ENCODE measurements around the gene PARD6B. TPM values are rescaled to one million over a fixed set of nuclear protein-coding genes. Genes with fewer than 3 reads are reported as not detected.
"Not testable (repeated sequence)": the region's sequence is repeated elsewhere in the genome, so short reads cannot be mapped to it uniquely, and the experiment has no call there.

The PARD6B gene
- polyA plus RNA-seq, 1 donor: 10.9 TPM

DNA sequence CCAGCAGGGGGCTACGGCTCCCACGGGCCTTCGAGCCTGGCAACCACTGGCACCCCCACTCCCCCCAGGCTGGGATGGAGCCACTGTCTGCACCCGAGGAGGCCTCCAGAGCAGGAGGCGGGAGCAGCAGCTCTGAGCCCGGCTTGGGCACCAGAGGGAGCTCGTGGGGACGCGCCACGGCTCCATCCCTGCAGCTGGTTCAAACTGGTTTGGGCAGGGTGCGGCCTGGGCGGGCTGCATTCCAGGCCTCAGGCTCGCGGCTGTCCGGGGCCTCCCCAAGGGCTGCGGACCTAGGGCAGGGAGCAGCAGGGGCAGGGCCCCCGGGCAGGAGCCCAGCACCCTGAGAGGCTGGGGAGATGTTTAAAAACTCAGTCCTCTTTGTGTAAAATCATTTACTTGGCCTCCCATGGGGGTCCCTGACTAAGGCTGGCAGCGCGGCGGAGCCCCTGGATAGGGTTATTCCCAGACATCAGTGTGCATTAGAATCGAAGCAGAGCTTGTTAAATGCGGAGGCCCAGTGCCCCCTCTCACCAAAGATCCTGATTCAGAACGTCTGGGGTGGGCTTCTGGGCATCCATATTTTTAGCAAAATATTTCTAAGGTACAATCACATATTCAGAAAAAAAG, 59.4 kb downstream of the PARD6B start:
- Histone ChIP-seq H3K9me3 (ENCODE audit: control insufficient read depth, low read depth, low read length) (no peaks in the 10 kb centered on the region), H3K27ac (ENCODE audit: low read length) (peak overlapping the region; percentile 97), H3K4me1 (ENCODE audit: control insufficient read depth, insufficient read depth, low read length) (peaks cover 28% of the 10 kb centered on the region), H3K4me3 (ENCODE audit: low read length) (no peak overlapping the region), H3K27me3 (ENCODE audit: control insufficient read depth, insufficient read depth, low read length) (no peaks in the 10 kb centered on the region), H3K36me3 (ENCODE audit: control insufficient read depth, insufficient read depth, low read length) (no peaks in the 10 kb centered on the region)
- peak; percentile 96 to 97 for DNase-seq
- WGBS (ENCODE audit: insufficient coverage, low lambda C conversion rate): no CpG with 5 or more reads among the region's 23 CpGs

DNA sequence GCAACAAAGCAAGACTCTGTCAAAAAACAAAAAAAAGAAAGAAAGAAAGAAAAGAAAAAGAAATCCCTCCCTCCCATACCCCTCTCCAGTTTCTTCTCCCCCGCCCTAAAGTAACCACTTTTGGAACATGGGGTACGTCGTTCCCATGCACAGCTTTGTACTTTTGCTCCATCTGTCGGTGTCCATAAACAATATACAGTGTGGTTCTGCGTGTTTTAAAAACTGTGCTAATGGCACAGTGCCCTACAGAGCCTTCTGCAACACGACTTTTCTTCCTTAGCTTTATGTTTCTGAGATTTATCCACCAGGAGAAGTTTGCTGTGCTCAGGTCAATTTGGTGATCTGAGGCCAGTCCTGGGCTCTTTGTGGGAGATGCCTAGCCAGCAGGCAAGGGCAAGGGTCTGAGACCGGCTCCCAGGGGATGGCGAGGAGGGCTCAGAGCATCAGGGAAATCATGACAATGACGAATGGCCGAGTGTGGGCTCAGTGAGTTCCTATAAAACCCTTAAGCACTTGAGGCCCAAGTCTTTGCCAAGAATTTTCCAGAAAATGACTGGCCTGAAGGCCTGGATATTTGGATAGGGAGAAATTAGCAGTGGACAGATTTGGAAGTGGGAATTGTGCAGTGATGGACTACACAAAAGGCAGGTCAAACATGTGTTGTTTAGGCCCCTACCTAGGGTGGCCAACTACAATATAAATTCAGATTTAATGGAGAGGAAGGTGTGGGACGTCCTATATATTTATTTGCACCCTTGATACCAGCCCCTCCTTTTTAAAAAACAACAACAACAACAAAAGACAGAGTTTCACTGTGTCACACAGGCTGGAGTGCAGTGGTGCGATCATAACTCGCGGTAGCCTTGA, 61.6 kb downstream of the PARD6B start:
- Histone ChIP-seq H3K27ac (ENCODE audit: low read length) (no peak overlapping the region), H3K4me1 (ENCODE audit: control insufficient read depth, insufficient read depth, low read length) (peaks cover 28% of the 10 kb centered on the region), H3K27me3 (ENCODE audit: control insufficient read depth, insufficient read depth, low read length) (no peaks in the 10 kb centered on the region), H3K4me3 (ENCODE audit: low read length) (no peak overlapping the region), H3K9me3 (ENCODE audit: control insufficient read depth, low read depth, low read length) (no peaks in the 10 kb centered on the region), H3K36me3 (ENCODE audit: control insufficient read depth, insufficient read depth, low read length) (no peaks in the 10 kb centered on the region)
- WGBS (ENCODE audit: insufficient coverage, low lambda C conversion rate): 90% methylated on average over 2 of the region's 14 CpGs
- no peak for DNase-seq

DNA sequence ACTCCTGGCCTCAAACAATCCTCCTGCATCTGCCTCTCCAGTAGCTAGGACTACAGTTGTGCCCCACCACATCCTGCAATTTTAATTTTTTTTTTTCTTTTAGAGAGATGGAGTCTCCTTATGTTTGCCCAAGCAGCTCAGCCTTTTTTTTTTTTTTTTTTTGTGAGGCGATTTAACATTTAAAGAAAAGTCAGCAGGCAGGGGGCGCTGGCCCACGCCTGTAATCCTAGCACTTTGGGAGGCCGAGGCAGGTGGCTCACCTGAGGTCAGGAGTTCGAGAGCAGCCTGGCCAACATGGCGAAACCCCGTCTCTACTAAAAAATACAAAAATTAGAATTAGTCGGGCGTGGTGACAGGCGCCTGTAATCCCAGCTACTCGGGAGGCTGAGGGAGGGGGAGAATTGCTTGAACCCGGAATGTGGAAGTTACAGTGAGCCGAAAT, 62.2 kb downstream of the PARD6B start:
- 87% methylated on average over 3 of the region's 13 CpGs for WGBS (ENCODE audit: insufficient coverage, low lambda C conversion rate)

DNA sequence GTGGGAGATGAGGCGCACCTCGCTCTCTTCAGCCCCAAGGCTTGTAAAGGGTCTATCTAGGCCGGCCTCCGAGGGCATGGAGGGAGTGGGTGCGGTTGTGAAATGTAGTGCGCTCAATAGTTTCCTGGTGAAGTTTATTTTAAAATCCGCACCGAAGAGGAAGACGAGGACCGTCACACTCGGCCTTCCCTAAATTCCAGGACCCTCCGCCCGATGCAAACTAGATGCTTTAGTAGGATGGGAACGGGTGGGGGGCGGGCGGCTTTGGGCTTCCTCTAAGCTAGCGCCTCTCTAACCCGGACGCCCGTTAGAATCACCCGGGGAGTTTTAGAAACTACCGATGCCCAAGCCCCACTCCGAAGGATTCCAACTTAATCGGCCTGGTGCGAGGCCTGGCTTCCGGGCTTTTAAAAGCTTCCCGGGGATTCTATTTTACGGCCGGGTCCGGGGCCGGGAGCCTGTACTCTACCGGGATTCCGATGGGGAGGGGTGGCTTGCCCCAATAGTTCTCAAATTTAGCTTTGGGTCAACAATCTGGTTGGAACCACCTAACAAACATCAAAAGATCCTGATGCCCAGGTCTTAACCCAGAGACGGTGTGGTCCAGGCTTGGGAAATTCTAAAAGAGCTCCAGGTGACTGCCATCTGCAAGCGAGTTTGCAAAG, 62.9 kb downstream of the PARD6B start:
- Histone ChIP-seq H3K36me3 (ENCODE audit: control insufficient read depth, insufficient read depth, low read length) (no peaks in the 10 kb centered on the region), H3K4me1 (ENCODE audit: control insufficient read depth, insufficient read depth, low read length) (peaks cover 18% of the 10 kb centered on the region), H3K27ac (ENCODE audit: low read length) (no peak overlapping the region), H3K27me3 (ENCODE audit: control insufficient read depth, insufficient read depth, low read length) (no peaks in the 10 kb centered on the region), H3K9me3 (ENCODE audit: control insufficient read depth, low read depth, low read length) (no peaks in the 10 kb centered on the region), H3K4me3 (ENCODE audit: low read length) (peak overlapping the region; percentile 1)
- DNase-seq: peak in 1 of 2 donors; percentile 12
- WGBS (ENCODE audit: insufficient coverage, low lambda C conversion rate): no CpG with 5 or more reads among the region's 35 CpGs

More for the DNA sequence above, 62.2 kb downstream of the PARD6B start:
- H3K4me1 ChIP-seq (ENCODE audit: control insufficient read depth, insufficient read depth, low read length): peaks cover 22% of the 10 kb centered on the region
- not testable (repeated sequence) for H3K36me3 ChIP-seq (ENCODE audit: control insufficient read depth, insufficient read depth, low read length); H3K4me3 ChIP-seq (ENCODE audit: low read length); H3K27me3 ChIP-seq (ENCODE audit: control insufficient read depth, insufficient read depth, low read length); DNase-seq; H3K9me3 ChIP-seq (ENCODE audit: control insufficient read depth, low read depth, low read length); H3K27ac ChIP-seq (ENCODE audit: low read length)

DNA sequence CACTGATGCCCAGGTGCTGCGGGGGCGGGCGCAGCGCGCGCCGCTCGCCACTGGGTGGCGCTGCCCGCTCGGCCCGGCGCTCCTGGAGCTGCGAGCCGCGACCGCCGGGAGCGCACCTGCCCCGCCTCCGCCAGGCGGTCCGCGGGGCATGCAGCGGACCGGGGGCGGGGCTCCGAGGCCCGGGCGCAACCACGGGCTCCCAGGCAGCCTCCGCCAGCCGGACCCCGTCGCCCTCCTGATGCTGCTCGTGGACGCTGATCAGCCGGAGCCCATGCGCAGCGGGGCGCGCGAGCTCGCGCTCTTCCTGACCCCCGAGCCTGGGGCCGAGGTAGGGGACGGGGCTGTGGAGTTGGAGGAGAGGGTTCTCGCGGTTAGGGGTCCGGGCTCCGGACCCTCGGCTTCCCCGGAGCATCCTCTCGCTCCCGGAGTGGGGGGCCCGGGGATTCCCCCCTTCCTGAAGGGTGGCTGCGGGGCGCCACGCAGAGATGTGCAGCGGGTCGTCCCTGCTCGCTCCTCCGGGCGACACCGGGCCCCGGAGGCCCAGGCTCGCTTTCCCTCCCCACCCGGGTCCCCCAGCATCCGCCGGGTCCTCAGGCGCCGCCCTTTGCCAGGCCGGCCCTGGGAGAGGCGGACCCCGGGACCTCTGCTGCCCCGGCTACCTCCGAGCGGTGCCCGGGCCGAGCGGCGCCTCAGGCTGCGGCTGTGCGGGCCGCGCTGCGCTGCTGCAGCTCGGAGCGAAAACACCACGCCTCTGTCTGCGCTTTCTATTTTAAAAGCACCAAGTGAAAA, 63.7 kb downstream of the PARD6B start, which contains the start of gene BCAS4:
Gene BCAS4 (plus strand): TSS at position 216 of the 789 bp plus-strand sequence. CDS start 23 bp downstream, at position 239.
- WGBS (ENCODE audit: insufficient coverage, low lambda C conversion rate): no CpG with 5 or more reads among the region's 92 CpGs
- Histone ChIP-seq H3K4me3 (ENCODE audit: low read length) (peak within 1 kb of the TSS; percentile 83), H3K9me3 (ENCODE audit: control insufficient read depth, low read depth, low read length) (no peaks in the 10 kb centered on the region)

DNA sequence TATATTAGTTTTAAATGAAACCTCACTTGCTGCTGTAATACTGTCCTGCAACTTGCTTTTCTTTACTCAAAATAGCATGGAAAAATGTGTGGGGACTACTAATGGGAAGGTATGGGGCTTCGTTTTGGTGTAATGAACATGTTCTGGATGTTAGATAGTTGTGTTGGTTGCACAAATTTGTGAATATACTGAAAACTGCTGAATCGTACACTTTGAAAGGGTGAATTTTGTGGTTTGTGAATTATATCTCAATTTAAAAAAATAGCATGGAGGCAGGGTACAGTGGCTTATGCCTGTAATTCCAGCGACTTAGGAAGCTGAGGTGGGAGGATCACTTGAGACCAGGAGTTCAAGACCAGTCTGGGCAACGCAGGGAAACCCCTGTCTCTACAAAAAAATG, 65.8 kb downstream of the PARD6B start:
- no peaks in the 10 kb centered on the region for H3K27me3 ChIP-seq (ENCODE audit: control insufficient read depth, insufficient read depth, low read length)
- no peaks in the 10 kb centered on the region for H3K9me3 ChIP-seq (ENCODE audit: control insufficient read depth, low read depth, low read length)
- H3K4me3 ChIP-seq (ENCODE audit: low read length): no peak overlapping the region
- no peaks in the 10 kb centered on the region for H3K4me1 ChIP-seq (ENCODE audit: control insufficient read depth, insufficient read depth, low read length)
- no peaks in the 10 kb centered on the region for H3K36me3 ChIP-seq (ENCODE audit: control insufficient read depth, insufficient read depth, low read length)
- H3K27ac ChIP-seq (ENCODE audit: low read length): no peak overlapping the region
- 80% methylated on average over 1 of the region's 4 CpGs for WGBS (ENCODE audit: insufficient coverage, low lambda C conversion rate)
- DNase-seq: no peak

More for the DNA sequence above, 63.7 kb downstream of the PARD6B start, which contains the start of gene BCAS4:
- Histone ChIP-seq H3K27me3 (ENCODE audit: control insufficient read depth, insufficient read depth, low read length) (no peaks in the 10 kb centered on the region), H3K36me3 (ENCODE audit: control insufficient read depth, insufficient read depth, low read length) (no peaks in the 10 kb centered on the region), H3K27ac (ENCODE audit: low read length) (peak within 1 kb of the TSS; percentile 47), H3K4me1 (ENCODE audit: control insufficient read depth, insufficient read depth, low read length) (peaks cover 15% of the 10 kb centered on the region)
- peak; percentile 82 to 88 for DNase-seq

DNA sequence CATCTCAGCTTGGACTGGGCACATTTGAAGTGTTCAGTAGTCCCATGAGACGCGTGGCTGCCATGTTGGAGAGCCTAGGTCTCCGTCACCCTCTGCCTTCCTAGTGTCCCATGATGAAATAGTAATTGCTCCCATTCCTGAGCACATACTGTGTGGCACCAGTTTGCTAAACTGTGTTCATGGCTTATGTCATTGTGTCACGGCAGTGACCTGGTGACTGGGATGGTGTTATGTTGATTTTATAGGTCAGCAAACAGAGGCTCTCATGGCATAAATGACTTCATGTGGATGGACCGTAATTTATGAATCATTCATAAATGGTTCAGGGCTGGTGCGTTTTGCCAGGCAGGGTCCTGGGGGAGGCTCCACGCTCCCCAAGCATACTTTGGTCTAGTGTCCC, 67.3 kb downstream of the PARD6B start:
- H3K4me3 ChIP-seq (ENCODE audit: low read length): no peak overlapping the region
- H3K27me3 ChIP-seq (ENCODE audit: control insufficient read depth, insufficient read depth, low read length): no peaks in the 10 kb centered on the region
- H3K4me1 ChIP-seq (ENCODE audit: control insufficient read depth, insufficient read depth, low read length): no peaks in the 10 kb centered on the region
- H3K36me3 ChIP-seq (ENCODE audit: control insufficient read depth, insufficient read depth, low read length): no peaks in the 10 kb centered on the region
- DNase-seq: no peak
- WGBS (ENCODE audit: insufficient coverage, low lambda C conversion rate): no CpG with 5 or more reads among the region's 7 CpGs
- no peak overlapping the region for H3K27ac ChIP-seq (ENCODE audit: low read length)
- no peaks in the 10 kb centered on the region for H3K9me3 ChIP-seq (ENCODE audit: control insufficient read depth, low read depth, low read length)

DNA sequence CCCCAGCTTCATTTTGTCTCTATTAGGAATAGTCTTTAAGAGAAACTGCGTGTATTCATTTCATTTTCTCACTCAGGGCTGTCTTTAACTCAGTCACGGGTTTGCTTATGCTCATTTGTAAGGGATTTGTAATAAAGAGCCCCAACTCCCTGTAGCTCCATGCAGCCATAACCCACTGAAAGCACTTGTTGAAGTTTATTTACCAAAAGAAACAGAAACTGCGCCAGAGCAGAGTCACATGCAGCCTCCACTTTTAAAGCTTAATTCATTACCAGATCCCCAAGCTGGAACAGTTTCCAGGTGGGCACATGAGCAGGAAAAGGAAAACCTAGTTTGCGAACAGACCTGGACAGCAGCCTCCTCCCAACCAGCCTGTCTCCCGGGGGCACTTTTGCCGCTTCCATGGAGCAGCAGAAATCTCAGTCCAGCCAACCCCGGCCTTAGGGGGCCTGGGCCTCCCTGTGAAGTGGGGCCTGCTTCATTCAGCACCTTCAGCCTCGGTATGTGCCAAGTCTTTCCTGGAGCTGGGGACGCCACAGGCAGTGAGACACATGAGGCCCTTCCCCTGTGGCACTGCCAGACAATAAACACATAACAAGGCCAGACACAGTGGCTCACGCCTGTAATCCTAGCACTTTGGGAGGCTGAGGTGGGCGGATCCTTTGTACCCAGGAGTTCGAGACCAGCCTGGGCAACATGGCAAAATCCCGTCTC, 68.0 kb downstream of the PARD6B start:
- H3K27ac ChIP-seq (ENCODE audit: low read length): no peak overlapping the region

DNA sequence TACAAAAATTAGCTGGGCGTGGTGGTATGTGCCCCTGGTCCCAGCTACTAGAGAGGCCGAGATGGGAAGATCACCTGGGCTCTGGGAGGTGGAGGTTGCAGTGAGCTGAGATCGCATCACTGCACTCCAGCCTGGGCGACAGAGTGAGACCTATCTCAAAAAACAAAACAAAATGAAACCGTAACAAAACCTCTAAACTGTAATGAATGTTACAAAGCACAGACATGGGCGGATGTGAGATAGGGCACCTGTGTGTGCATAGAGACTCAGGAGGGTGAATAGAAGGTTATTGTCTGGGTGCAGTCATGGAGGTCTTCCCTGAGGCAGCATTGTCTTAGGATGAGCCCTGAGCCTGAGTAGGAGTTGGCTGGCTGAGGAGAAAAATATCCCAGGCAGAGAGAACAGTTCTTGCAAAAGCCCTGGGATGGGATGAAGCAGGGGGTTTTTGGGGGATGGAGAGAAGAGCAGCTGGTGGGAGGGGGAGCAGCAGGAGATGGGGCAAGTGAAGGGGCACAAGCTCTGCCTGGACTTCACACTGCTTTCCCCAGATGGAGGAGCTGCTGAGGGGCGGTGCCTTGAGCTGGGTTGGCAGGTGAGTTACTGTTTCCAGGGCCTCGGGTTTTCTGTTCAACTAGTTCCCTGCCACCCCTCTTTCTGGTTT, 68.6 kb downstream of the PARD6B start:
- no peak overlapping the region for H3K27ac ChIP-seq (ENCODE audit: low read length)
- no peaks in the 10 kb centered on the region for H3K4me1 ChIP-seq (ENCODE audit: control insufficient read depth, insufficient read depth, low read length)
- no peak for DNase-seq
- no peaks in the 10 kb centered on the region for H3K36me3 ChIP-seq (ENCODE audit: control insufficient read depth, insufficient read depth, low read length)
- H3K27me3 ChIP-seq (ENCODE audit: control insufficient read depth, insufficient read depth, low read length): no peaks in the 10 kb centered on the region
- WGBS (ENCODE audit: insufficient coverage, low lambda C conversion rate): 90% methylated on average over 2 of the region's 8 CpGs
- no peaks in the 10 kb centered on the region for H3K9me3 ChIP-seq (ENCODE audit: control insufficient read depth, low read depth, low read length)
- H3K4me3 ChIP-seq (ENCODE audit: low read length): no peak overlapping the region

More for the DNA sequence above, 68.0 kb downstream of the PARD6B start:
- Histone ChIP-seq H3K27me3 (ENCODE audit: control insufficient read depth, insufficient read depth, low read length) (no peaks in the 10 kb centered on the region), H3K9me3 (ENCODE audit: control insufficient read depth, low read depth, low read length) (no peaks in the 10 kb centered on the region), H3K4me1 (ENCODE audit: control insufficient read depth, insufficient read depth, low read length) (no peaks in the 10 kb centered on the region), H3K36me3 (ENCODE audit: control insufficient read depth, insufficient read depth, low read length) (no peaks in the 10 kb centered on the region), H3K4me3 (ENCODE audit: low read length) (no peak overlapping the region)
- 80% methylated on average over 1 of the region's 13 CpGs for WGBS (ENCODE audit: insufficient coverage, low lambda C conversion rate)
- no peak for DNase-seq
